GM12878 (cell line): Measurements from ENCODE around the gene ESYT2. TPM values are rescaled to one million over a fixed set of nuclear protein-coding genes. Genes with fewer than 3 reads are reported as not detected.

Source experiments
- ATAC-seq: fragments of 200-7000 bp; cut with Tn5 transposase; 3 replicates; pipeline ENCODE4 v1.9.1; 2020; ENCODE audit warnings: mild to moderate bottlenecking, moderate library complexity
- BruUV-seq: library from RNA; stranded (reverse); fragments of 400-500 nt; replicated peaks from 2 replicates; lab custom pipeline; 2021; lab: Mats Ljungman, UMichigan
- CTCF ChIA-PET: fragments of 300-600 bp; sonication (Branson Sonifier 250); formaldehyde crosslinking; extraction: SDS; loops from one replicate; lab custom pipeline; 2021; ENCODE audit warnings: inconsistent platforms; lab: Yijun Ruan, JAX
- POLR2A ChIA-PET: fragments of 350-600 bp; formaldehyde crosslinking; extraction: SDS; loops from one replicate; lab custom pipeline; 2021; ENCODE audit warnings: inconsistent platforms; lab: Charles Lee
- RAD21 ChIA-PET: fragments of 300-600 bp; sonication (Branson Sonifier 250); formaldehyde crosslinking; loops from one replicate; lab custom pipeline; 2023; ENCODE audit warnings: antibody characterized with exemption; ENCODE audit not compliant: unreplicated experiment; lab: Charles Lee
- SMC1A ChIA-PET: fragments of 300-600 bp; sonication (Branson Sonifier 250); formaldehyde crosslinking; loops from one replicate; lab custom pipeline; 2023; ENCODE audit not compliant: unreplicated experiment, uncharacterized antibody; lab: Charles Lee
- DNase-seq: peaks from one replicate; pipeline ENCODE4 v3.0.0-alpha.2; 2011; ENCODE audit warnings: low read depth, low spot score
- FAIRE-seq: peaks from 3 replicates; lab custom pipeline; 2011; peaks lifted over from hg19 to GRCh38; lab: Jason Lieb, UNC
- H2AFZ ChIP-seq: 2 replicates; pipeline ENCODE4 v1.6.0; 2011; ENCODE audit warnings: low read depth, low read length, control low read depth; ENCODE audit not compliant: control insufficient read depth
- H3K27ac ChIP-seq: 2 replicates; pipeline ENCODE4 v1.5.1; 2011; ENCODE audit warnings: control low read depth; ENCODE audit not compliant: control insufficient read depth, insufficient read depth
- H3K27me3 ChIP-seq, 2 experiments: replicated peaks in 1 of 2; 2 replicates each; pipeline versions ENCODE4 v1.6.0 to v1.6.1; 2011; ENCODE audit warnings: low read length in 1 of 2; ENCODE audit not compliant: control insufficient read depth in 2 of 2, insufficient read depth in 2 of 2
- H3K36me3 ChIP-seq, 2 experiments: 2 replicates each; pipeline ENCODE4 v1.5.1; 2011; ENCODE audit warnings: low read length in 1 of 2; ENCODE audit not compliant: control insufficient read depth in 2 of 2, insufficient read depth in 2 of 2
- H3K4me1 ChIP-seq: 2 replicates; pipeline ENCODE4 v1.6.1; 2011; ENCODE audit warnings: mild to moderate bottlenecking, low read length, moderate library complexity, mixed read lengths; ENCODE audit not compliant: control insufficient read depth, insufficient read depth
- H3K4me2 ChIP-seq: 2 replicates; pipeline ENCODE4 v1.6.0; 2011; ENCODE audit warnings: control low read depth; ENCODE audit not compliant: control insufficient read depth, insufficient read depth
- H3K4me3 ChIP-seq: fragments of 200-600 bp; sonication (generic); 2 replicates; pipeline ENCODE4 v1.5.1; 2016
- H3K79me2 ChIP-seq: 2 replicates; pipeline ENCODE4 v1.6.0; 2011; ENCODE audit warnings: low read length; ENCODE audit not compliant: control insufficient read depth, insufficient read depth
- H3K9ac ChIP-seq: 2 replicates; pipeline ENCODE4 v1.8.0; 2011; ENCODE audit warnings: low read length, control low read depth, mixed read lengths; ENCODE audit not compliant: control insufficient read depth, insufficient read depth
- H3K9me3 ChIP-seq: replicated peaks from 3 replicates; pipeline ENCODE4 v1.5.1; 2011; ENCODE audit warnings: mild to moderate bottlenecking, low read length; ENCODE audit not compliant: control insufficient read depth, insufficient read depth
- H4K20me1 ChIP-seq: 2 replicates; pipeline ENCODE4 v1.6.0; 2011; ENCODE audit not compliant: control insufficient read depth, insufficient read depth
- ATF7 ChIP-seq: fragments of 450-650 bp; IDR thresholded peaks from 2 replicates; pipeline ENCODE4 v1.6.1; 2016; ENCODE audit warnings: low read depth, mild to moderate bottlenecking
- GATAD2B ChIP-seq: fragments of 450-650 bp; conservative IDR thresholded peaks from 2 replicates; pipeline ENCODE4 v1.6.1; 2017; ENCODE audit warnings: low read depth, mild to moderate bottlenecking, moderate library complexity
- POLR2A ChIP-seq: IDR thresholded peaks from 2 replicates; pipeline ENCODE4 v1.6.1; 2011; ENCODE audit warnings: low read depth, mild to moderate bottlenecking, low read length
- POLR2AphosphoS2 ChIP-seq: IDR thresholded peaks from 2 replicates; pipeline ENCODE4 v1.6.1; 2011; ENCODE audit warnings: low read depth, mild to moderate bottlenecking, low read length, improper control_type of control experiment, moderate library complexity
- ZNF384 ChIP-seq: IDR thresholded peaks from 2 replicates; pipeline ENCODE4 v1.6.1; 2012; ENCODE audit warnings: low read depth, mild to moderate bottlenecking, low read length, improper control_type of control experiment, borderline replicate concordance
- WGBS: methylation state at CpG from one replicate; pipeline ENCODE4 v1.1.6; 2016; ENCODE audit warnings: low lambda C conversion rate; ENCODE audit not compliant: insufficient replicate concordance, insufficient coverage; ENCODE audit errors: missing lambda C conversion rate; 5-methylcytosine and 5-hydroxymethylcytosine counted together
- in situ Hi-C: fragments of 300-500 bp; cut with MboI; formaldehyde crosslinking; loops from 9 replicates; pipeline ENCODE4 v1.14.3; 2018; ENCODE audit warnings: mixed read lengths
- intact Hi-C: fragments of 100-400 bp; cut with micrococcal nuclease; formaldehyde crosslinking; loops from one replicate; pipeline ENCODE4 v1.14.2; 2022; ENCODE audit not compliant: unreplicated experiment
- polyA plus RNA-seq, 11 experiments: library from polyadenylated mRNA; depleted of rRNA in 4 of 11; unstranded in 6 of 11; stranded (reverse) in 5 of 11; fragments of >200 nt; fragmentation: Nextera tagmentation in 4 of 11; fragmentation: Illumina TruSeq in 1 of 11; extraction: Ambion mirVana in 4 of 11; extraction: Trizol in 1 of 11; gene quantifications; 1 replicate in 1 of 11; 2 replicates in 10 of 11; pipeline versions ENCODE4 v1.2.1 to v1.2.3, GENCODE V29; 2011 to 2016; ENCODE audit warnings: inconsistent platforms in 2 of 11, missing spikeins in 2 of 11, low read depth in 1 of 11
- total RNA-seq, 4 experiments: library from RNA; depleted of rRNA in 3 of 4; stranded (reverse); fragments of >200 nt in 3 of 4; fragmentation: Illumina TruSeq in 1 of 4; extraction: Trizol in 1 of 4; gene quantifications; 2 replicates each; pipeline versions ENCODE4 v1.2.1 to v1.2.3, GENCODE V29; 2013 to 2021

ESYT2 gene
- total and polyA plus RNA-seq, 10 of the 15 experiments (the other 5 are each of a cell fraction or from before 2014, with no cell fraction given), result 1.9 to 44.6 (median 21.4) TPM

- in situ Hi-C loops, result no loop called here
- WGBS, result 97% methylated on average over 19 of the region's 19 CpGs
- no peaks in the 10 kb centered on the region for H4K20me1 ChIP-seq
- no peak overlapping the region for H3K27ac ChIP-seq
- intact Hi-C loops, result no loop called here
- H3K36me3 ChIP-seq, result peaks cover 13 to 24% of the 10 kb centered on the region in 2 experiments
- DNase-seq, result no peak
- H3K9me3 ChIP-seq, result no peaks in the 10 kb centered on the region
- no peak overlapping the region for H2AFZ ChIP-seq
- FAIRE-seq, result no peak
- ATAC-seq, result no peak
- no peak overlapping the region for H3K4me3 ChIP-seq
- TF ChIP-seq ATF7, result no peak
- TF ChIP-seq POLR2AphosphoS2, result 0 out of 2 replicates have a peak, but pooled peaks have one; percentile 31
- ChIA-PET SMC1A (no interaction called here), CTCF (no interaction called here), POLR2A (interaction anchor here (0.6 kb wide), 1 partner anchor 127 kb away, joined by 3 read pairs; no protein-coding TSS in a partner anchor), RAD21 (no interaction called here)
- no peaks in the 10 kb centered on the region for H3K4me1 ChIP-seq
- no peak overlapping the region for H3K4me2 ChIP-seq
- H3K9ac ChIP-seq, result no peak overlapping the region
- H3K79me2 ChIP-seq, result no peaks in the 10 kb centered on the region
- no peaks in the 10 kb centered on the region for H3K27me3 ChIP-seq
- no TSS peak for BruUV-seq
Measured at GRCh38 chr7:158737064-158737695, 92.1 kb downstream of the ESYT2 start.

- DNase-seq (no peak), ATAC-seq (no peak), FAIRE-seq (no peak)
- intact Hi-C loops, result no loop called here
- H3K27ac ChIP-seq, result no peak overlapping the region
- no peaks in the 10 kb centered on the region for H3K79me2 ChIP-seq
- no peak overlapping the region for H3K4me3 ChIP-seq
- no peak overlapping the region for H3K4me2 ChIP-seq
- no peaks in the 10 kb centered on the region for H3K9me3 ChIP-seq
- no peaks in the 10 kb centered on the region for H3K4me1 ChIP-seq
- POLR2A ChIA-PET, result no interaction called here
- H3K27me3 ChIP-seq, result no peaks in the 10 kb centered on the region
- TF ChIP-seq POLR2A (0 out of 2 replicates have a peak, but pooled peaks have one; percentile 34), GATAD2B (no peak), ZNF384 (no peak)
- BruUV-seq, result no TSS peak
- SMC1A ChIA-PET, result no interaction called here
- no peak overlapping the region for H3K9ac ChIP-seq
- CTCF ChIA-PET, result no interaction called here
- in situ Hi-C loops, result no loop called here
- RAD21 ChIA-PET, result no interaction called here
- 94% methylated on average over 12 of the region's 12 CpGs for WGBS
- H3K36me3 ChIP-seq, result peaks cover 6 to 24% of the 10 kb centered on the region in 2 experiments
- H4K20me1 ChIP-seq, result no peaks in the 10 kb centered on the region
- no peak overlapping the region for H2AFZ ChIP-seq
Measured at GRCh38 chr7:158735935-158736334, 93.4 kb downstream of the ESYT2 start.
